A673 (cell line): ENCODE data around the gene CXCR2. TPM values are rescaled to one million over a fixed set of nuclear protein-coding genes. Genes with fewer than 3 reads are reported as not detected.

Experiments used
- BruUV-seq: library from RNA; stranded (reverse); fragments of 400-500 nt; replicated peaks from 2 replicates; lab custom pipeline; 2021; lab: Mats Ljungman, UMichigan
- CTCF ChIA-PET: fragments of 300-600 bp; sonication (Branson Sonifier 250); formaldehyde crosslinking; loops from one replicate; lab custom pipeline; 2022; ENCODE audit warnings: antibody characterized with exemption; lab: Charles Lee
- POLR2A ChIA-PET: fragments of 300-600 bp; sonication (Branson Sonifier 250); formaldehyde crosslinking; loops from one replicate; lab custom pipeline; 2022; ENCODE audit warnings: antibody characterized with exemption; ENCODE audit not compliant: low non-redundant PET; lab: Charles Lee
- DNase-seq: peaks from one replicate; pipeline ENCODE4 v3.0.0-alpha.2; 2015; ENCODE audit warnings: low spot score
- H3K27ac ChIP-seq: fragments of 200-600 bp; sonication (generic); 2 replicates; pipeline ENCODE4 v1.5.1; 2016; ENCODE audit warnings: mixed run types, low read depth, mild to moderate bottlenecking, mixed read lengths, antibody characterized with exemption, low read length; ENCODE audit not compliant: poor library complexity, severe bottlenecking
- H3K27me3 ChIP-seq: fragments of 200-600 bp; sonication (generic); replicated peaks from 2 replicates; pipeline ENCODE4 v1.6.1; 2017; ENCODE audit warnings: mixed run types, low read depth, mild to moderate bottlenecking, mixed read lengths, antibody characterized with exemption, low read length; ENCODE audit not compliant: insufficient read depth, poor library complexity
- H3K36me3 ChIP-seq: fragments of 200-600 bp; sonication (generic); 2 replicates; pipeline ENCODE4 v1.6.1; 2016; ENCODE audit warnings: mixed run types, mild to moderate bottlenecking, mixed read lengths, antibody characterized with exemption, low read length; ENCODE audit not compliant: insufficient read depth, poor library complexity, severe bottlenecking
- H3K4me1 ChIP-seq: fragments of 200-600 bp; sonication (generic); 2 replicates; pipeline ENCODE4 v1.6.1; 2017; ENCODE audit warnings: mixed run types, mild to moderate bottlenecking, mixed read lengths, antibody characterized with exemption, low read length; ENCODE audit not compliant: insufficient read depth, poor library complexity, severe bottlenecking
- H3K4me3 ChIP-seq: fragments of 200-600 bp; sonication (generic); 2 replicates; pipeline ENCODE4 v1.5.1; 2016; ENCODE audit warnings: low read depth, mixed run types, mild to moderate bottlenecking, mixed read lengths, low read length; ENCODE audit not compliant: poor library complexity, severe bottlenecking
- H3K9me3 ChIP-seq: fragments of 200-600 bp; sonication (generic); 2 replicates; pipeline ENCODE4 v1.6.1; 2016; ENCODE audit warnings: mixed run types, low read depth, mild to moderate bottlenecking, mixed read lengths, antibody characterized with exemption, low read length; ENCODE audit not compliant: poor library complexity, severe bottlenecking
- EZH2 ChIP-seq: fragments of 200-600 bp; sonication (generic); IDR thresholded peaks from 2 replicates; pipeline ENCODE4 v1.6.1; 2017; ENCODE audit warnings: borderline replicate concordance, low read depth, mild to moderate bottlenecking, mixed read lengths, antibody characterized with exemption, low read length; ENCODE audit not compliant: poor library complexity, severe bottlenecking
- intact Hi-C: fragments of 100-400 bp; cut with micrococcal nuclease; formaldehyde crosslinking; loops from one replicate; pipeline ENCODE4 v1.10.0; 2022; ENCODE audit not compliant: unreplicated experiment
- total RNA-seq: library from RNA; stranded (reverse); gene quantifications from 2 replicates; pipeline ENCODE4 v1.2.3, GENCODE V29; 2021
- TF ChIP-seq, protein P1 (sequence below): fragments of 300-800, 200-600 bp; sonication (generic); conservative IDR thresholded peaks from 2 replicates; pipeline ENCODE4 v1.5.1; 2017; ENCODE audit warnings: low read depth, mild to moderate bottlenecking, antibody characterized with exemption, low read length, moderate library complexity, mixed read lengths

CXCR2 gene
- total RNA-seq, 1 experiment from 2014 or later = not detected

DNA sequence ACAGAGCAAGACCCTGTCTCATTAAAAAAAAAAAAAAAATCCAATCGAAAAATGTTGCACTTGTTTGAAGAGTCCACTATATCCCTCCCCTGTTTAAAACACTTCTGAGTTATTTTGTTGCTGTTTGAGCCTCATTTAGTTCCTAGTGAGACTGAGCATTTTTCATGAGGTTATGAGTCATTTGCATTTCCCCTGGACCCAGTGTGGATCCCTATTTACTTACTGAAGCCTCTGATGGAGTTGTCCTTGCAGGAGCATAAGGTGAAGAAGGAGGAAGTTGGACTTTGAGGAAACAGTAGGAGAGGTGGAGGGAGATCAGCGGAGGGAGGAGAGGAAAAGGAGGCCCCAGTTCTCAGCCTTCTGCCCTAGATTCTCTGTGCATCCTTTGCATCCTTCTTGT is 35.8 kb downstream of the CXCR2 start:
- no peak for DNase-seq
- intact Hi-C loops = loop anchor here (10.0 kb wide), 1 partner anchor 1587 kb away; no protein-coding TSS in a partner anchor
- ChIA-PET CTCF (no interaction called here), POLR2A (no interaction called here)
- TF ChIP-seq, protein P1, sequence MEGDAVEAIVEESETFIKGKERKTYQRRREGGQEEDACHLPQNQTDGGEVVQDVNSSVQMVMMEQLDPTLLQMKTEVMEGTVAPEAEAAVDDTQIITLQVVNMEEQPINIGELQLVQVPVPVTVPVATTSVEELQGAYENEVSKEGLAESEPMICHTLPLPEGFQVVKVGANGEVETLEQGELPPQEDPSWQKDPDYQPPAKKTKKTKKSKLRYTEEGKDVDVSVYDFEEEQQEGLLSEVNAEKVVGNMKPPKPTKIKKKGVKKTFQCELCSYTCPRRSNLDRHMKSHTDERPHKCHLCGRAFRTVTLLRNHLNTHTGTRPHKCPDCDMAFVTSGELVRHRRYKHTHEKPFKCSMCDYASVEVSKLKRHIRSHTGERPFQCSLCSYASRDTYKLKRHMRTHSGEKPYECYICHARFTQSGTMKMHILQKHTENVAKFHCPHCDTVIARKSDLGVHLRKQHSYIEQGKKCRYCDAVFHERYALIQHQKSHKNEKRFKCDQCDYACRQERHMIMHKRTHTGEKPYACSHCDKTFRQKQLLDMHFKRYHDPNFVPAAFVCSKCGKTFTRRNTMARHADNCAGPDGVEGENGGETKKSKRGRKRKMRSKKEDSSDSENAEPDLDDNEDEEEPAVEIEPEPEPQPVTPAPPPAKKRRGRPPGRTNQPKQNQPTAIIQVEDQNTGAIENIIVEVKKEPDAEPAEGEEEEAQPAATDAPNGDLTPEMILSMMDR = no peak
- TF ChIP-seq EZH2 = no peak
- H3K9me3 ChIP-seq = no peaks in the 10 kb centered on the region
- BruUV-seq = no TSS peak
- no peak overlapping the region for H3K27ac ChIP-seq
- no peaks in the 10 kb centered on the region for H3K4me1 ChIP-seq
- no peak overlapping the region for H3K4me3 ChIP-seq
- peaks cover 43% of the 10 kb centered on the region for H3K27me3 ChIP-seq
- no peaks in the 10 kb centered on the region for H3K36me3 ChIP-seq

DNA sequence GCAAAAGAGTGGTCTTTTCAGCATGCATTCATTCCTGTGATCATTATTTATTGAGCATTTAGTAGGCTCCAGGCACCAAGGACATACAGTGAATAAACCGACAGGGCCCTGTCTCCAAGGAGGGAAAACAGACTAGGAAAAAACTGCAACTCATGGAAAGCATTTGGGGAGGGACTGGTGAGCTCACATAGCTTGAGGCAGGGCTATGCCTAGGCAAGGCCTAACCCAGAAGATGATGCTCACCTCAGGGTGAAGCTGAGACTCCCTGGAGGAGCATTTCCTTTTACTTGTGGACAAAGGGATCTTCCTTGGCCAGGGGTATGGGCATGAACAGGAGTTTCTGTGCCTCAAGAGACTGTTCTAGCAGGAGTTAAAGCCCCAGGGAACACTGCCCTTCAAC is 37.0 kb downstream of the CXCR2 start:
- CTCF ChIA-PET = no interaction called here
- POLR2A ChIA-PET = no interaction called here
- TF ChIP-seq, protein P1 = no peak
- no peak for TF ChIP-seq EZH2
- BruUV-seq = no TSS peak
- no peak for DNase-seq
- intact Hi-C loops = loop anchor here (10.0 kb wide), 1 partner anchor 1588 kb away; no protein-coding TSS in a partner anchor
- peaks cover 43% of the 10 kb centered on the region for H3K27me3 ChIP-seq
- no peaks in the 10 kb centered on the region for H3K4me1 ChIP-seq
- no peaks in the 10 kb centered on the region for H3K36me3 ChIP-seq
- H3K9me3 ChIP-seq = no peaks in the 10 kb centered on the region
- H3K27ac ChIP-seq = no peak overlapping the region
- no peak overlapping the region for H3K4me3 ChIP-seq

DNA sequence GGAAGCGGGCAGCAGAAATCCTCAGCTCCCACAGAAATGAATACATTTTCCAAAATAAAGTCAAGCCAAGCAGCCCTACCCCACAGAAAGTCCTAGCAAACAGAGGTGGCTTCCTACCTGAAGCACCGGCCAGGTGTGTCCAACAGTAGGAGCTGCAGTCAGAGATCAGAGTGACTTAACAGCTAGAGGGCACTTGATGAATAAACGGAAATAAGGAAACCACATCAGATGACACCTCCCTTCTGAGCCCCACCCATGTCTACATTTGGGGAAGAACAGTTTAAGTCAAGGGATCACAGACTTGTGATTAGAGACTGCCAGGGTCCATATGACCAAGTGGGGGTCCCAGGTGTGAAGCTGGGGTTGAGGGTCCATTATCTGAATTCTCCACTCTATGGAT is 41.0 kb downstream of the CXCR2 start, which contains the start of gene CXCR1:
CXCR1 (minus strand) TSS at position 172 of the 400 bp plus-strand sequence. CDS start 1,751 bp downstream, outside the sequence.
- H3K4me1 ChIP-seq = no peaks in the 10 kb centered on the region
- H3K4me3 ChIP-seq = no peak within 1 kb of the TSS
- intact Hi-C loops = loop anchor here (10.0 kb wide), 1 partner anchor 1592 kb away; no protein-coding TSS in a partner anchor
- no peak for DNase-seq
- ChIA-PET POLR2A (no interaction called here), CTCF (no interaction called here)
- no peaks in the 10 kb centered on the region for H3K36me3 ChIP-seq
- H3K27ac ChIP-seq = no peak within 1 kb of the TSS
- H3K9me3 ChIP-seq = no peaks in the 10 kb centered on the region
- TF ChIP-seq, protein P1 = no peak
- TF ChIP-seq EZH2 = no peak
- no TSS peak for BruUV-seq
- H3K27me3 ChIP-seq = peaks cover 14% of the 10 kb centered on the region
